ENCODE data around the gene SF3B4. TPM values are rescaled to one million over a fixed set of nuclear protein-coding genes. Genes with fewer than 3 reads are reported as not detected.
A peak's percentile ranks its signal among the peaks of the same experiment; 100 is the strongest.
"Not testable (repeated sequence)": the region's sequence is repeated elsewhere in the genome, so short reads cannot be mapped to it uniquely, and the experiment has no call there.

SF3B4 gene
- total and polyA plus RNA-seq, 5 donors: 17.8 to 30.8 (median 28.6) TPM

GRCh38 chr1:149957548-149957947, 29.9 kb upstream of the SF3B4 start:
- DNase-seq; H3K9me3 ChIP-seq (ENCODE audit: control insufficient read depth, low read length); H3K27me3 ChIP-seq (ENCODE audit: control insufficient read depth, insufficient read depth); H3K27ac ChIP-seq (ENCODE audit: low read length); ATAC-seq; H3K4me3 ChIP-seq (ENCODE audit: low read length); intact Hi-C loops (cut with DNase I); H3K4me1 ChIP-seq (ENCODE audit: control insufficient read depth, insufficient read depth, low read length): not testable (repeated sequence)
- over 99% methylated on average over 14 of the region's 14 CpGs for WGBS

GRCh38 chr1:149949911-149950310, 22.3 kb upstream of the SF3B4 start:
- no peak overlapping the region for H3K27ac ChIP-seq (ENCODE audit: low read length)
- peak in 1 of 2 donors; percentile 45 for ATAC-seq
- no peak overlapping the region for H3K4me3 ChIP-seq (ENCODE audit: low read length)
- no peaks in the 10 kb centered on the region for H3K27me3 ChIP-seq (ENCODE audit: control insufficient read depth, insufficient read depth)
- WGBS: 86% methylated on average over 6 of the region's 6 CpGs
- no peaks in the 10 kb centered on the region for H3K9me3 ChIP-seq (ENCODE audit: control insufficient read depth, low read length)
- no peak for DNase-seq
- H3K4me1 ChIP-seq (ENCODE audit: control insufficient read depth, insufficient read depth, low read length): no peaks in the 10 kb centered on the region
- intact Hi-C loops (cut with DNase I): no loop called here

GRCh38 chr1:149945206-149945605, 17.6 kb upstream of the SF3B4 start:
- intact Hi-C loops (cut with DNase I): no loop called here
- H3K4me3 ChIP-seq (ENCODE audit: low read length): no peak overlapping the region
- no peak overlapping the region for H3K27ac ChIP-seq (ENCODE audit: low read length)
- no peaks in the 10 kb centered on the region for H3K27me3 ChIP-seq (ENCODE audit: control insufficient read depth, insufficient read depth)
- ATAC-seq: no peak
- 90% methylated on average over 4 of the region's 4 CpGs for WGBS
- no peaks in the 10 kb centered on the region for H3K4me1 ChIP-seq (ENCODE audit: control insufficient read depth, insufficient read depth, low read length)
- no peak for DNase-seq
- H3K9me3 ChIP-seq (ENCODE audit: control insufficient read depth, low read length): no peaks in the 10 kb centered on the region

GRCh38 chr1:149942885-149943284, 15.3 kb upstream of the SF3B4 start:
- peaks cover 2% of the 10 kb centered on the region for H3K4me1 ChIP-seq (ENCODE audit: control insufficient read depth, insufficient read depth, low read length)
- DNase-seq (no peak), ATAC-seq (no peak)
- intact Hi-C loops (cut with DNase I): no loop called here
- no peak overlapping the region for H3K4me3 ChIP-seq (ENCODE audit: low read length)
- no peaks in the 10 kb centered on the region for H3K9me3 ChIP-seq (ENCODE audit: control insufficient read depth, low read length)
- WGBS: 37% methylated on average over 3 of the region's 3 CpGs
- no peak overlapping the region for H3K27ac ChIP-seq (ENCODE audit: low read length)
- H3K27me3 ChIP-seq (ENCODE audit: control insufficient read depth, insufficient read depth): no peaks in the 10 kb centered on the region

- Histone ChIP-seq H3K4me1 (ENCODE audit: control insufficient read depth, insufficient read depth, low read length) (peaks cover 6% of the 10 kb centered on the region), H3K27me3 (ENCODE audit: control insufficient read depth, insufficient read depth) (no peaks in the 10 kb centered on the region), H3K9me3 (ENCODE audit: control insufficient read depth, low read length) (no peaks in the 10 kb centered on the region), H3K27ac (ENCODE audit: low read length) (no peak overlapping the region), H3K4me3 (ENCODE audit: low read length) (no peak overlapping the region)
- DNase-seq (peak in 2 of 3 donors; percentile 34 to 60), ATAC-seq (peak; percentile 52 to 64)
- 20% methylated on average over 5 of the region's 5 CpGs for WGBS
- intact Hi-C loops (cut with DNase I): no loop called here
Observed at GRCh38 chr1:149942207-149942606, 14.6 kb upstream of the SF3B4 start.

- intact Hi-C loops (cut with DNase I): no loop called here
- H3K4me1 ChIP-seq (ENCODE audit: control insufficient read depth, insufficient read depth, low read length): peaks cover 8% of the 10 kb centered on the region
Observed at GRCh38 chr1:149940427-149940826, 12.8 kb upstream of the SF3B4 start.

GRCh38 chr1:149938668-149939003, 11.0 kb upstream of the SF3B4 start:
- Histone ChIP-seq H3K27ac (ENCODE audit: low read length) (peak overlapping the region; percentile 94), H3K4me3 (ENCODE audit: low read length) (peak overlapping the region; percentile 42)
- ATAC-seq (peak in 1 of 2 donors; percentile 2), DNase-seq (peak in 1 of 3 donors; percentile 50)
- H3K9me3 ChIP-seq (ENCODE audit: control insufficient read depth, low read length); intact Hi-C loops (cut with DNase I); H3K27me3 ChIP-seq (ENCODE audit: control insufficient read depth, insufficient read depth); H3K4me1 ChIP-seq (ENCODE audit: control insufficient read depth, insufficient read depth, low read length): not testable (repeated sequence)
- 50% methylated on average over 13 of the region's 13 CpGs for WGBS

More at GRCh38 chr1:149940427-149940826, 12.8 kb upstream of the SF3B4 start:
- H3K9me3 ChIP-seq (ENCODE audit: control insufficient read depth, low read length): no peaks in the 10 kb centered on the region
- 86% methylated on average over 3 of the region's 3 CpGs for WGBS
- DNase-seq (no peak), ATAC-seq (no peak)
- no peak overlapping the region for H3K27ac ChIP-seq (ENCODE audit: low read length)
- H3K4me3 ChIP-seq (ENCODE audit: low read length): no peak overlapping the region
- H3K27me3 ChIP-seq (ENCODE audit: control insufficient read depth, insufficient read depth): no peaks in the 10 kb centered on the region

- H3K9me3 ChIP-seq (ENCODE audit: control insufficient read depth, low read length): no peaks in the 10 kb centered on the region
- DNase-seq (no peak), ATAC-seq (peak; percentile 9 to 60)
- H3K4me3 ChIP-seq (ENCODE audit: low read length): no peak overlapping the region
- intact Hi-C loops (cut with DNase I): no loop called here
- H3K27me3 ChIP-seq (ENCODE audit: control insufficient read depth, insufficient read depth): no peaks in the 10 kb centered on the region
- H3K4me1 ChIP-seq (ENCODE audit: control insufficient read depth, insufficient read depth, low read length): peaks cover 8% of the 10 kb centered on the region
- H3K27ac ChIP-seq (ENCODE audit: low read length): no peak overlapping the region
Observed at GRCh38 chr1:149937759-149938158, 10.2 kb upstream of the SF3B4 start.

GRCh38 chr1:149936992-149937705, 9.5 kb upstream of the SF3B4 start:
- Histone ChIP-seq H3K4me3 (ENCODE audit: low read length) (peak overlapping the region; percentile 44), H3K4me1 (ENCODE audit: control insufficient read depth, insufficient read depth, low read length) (peaks cover 8% of the 10 kb centered on the region), H3K27me3 (ENCODE audit: control insufficient read depth, insufficient read depth) (no peaks in the 10 kb centered on the region), H3K9me3 (ENCODE audit: control insufficient read depth, low read length) (no peaks in the 10 kb centered on the region), H3K27ac (ENCODE audit: low read length) (no peak overlapping the region)
- intact Hi-C loops (cut with DNase I): no loop called here
- DNase-seq (no peak), ATAC-seq (peak in 1 of 2 donors; percentile 1)
- 24% methylated on average over 8 of the region's 8 CpGs for WGBS

- 18% methylated on average over 18 of the region's 18 CpGs for WGBS
Observed at GRCh38 chr1:149936170-149936991, 8.8 kb upstream of the SF3B4 start, which contains the start of gene MTMR11. MTMR11 (minus strand) TSS chr1:149936879; CDS start chr1:149936647, 232 bp downstream.

GRCh38 chr1:149934356-149934755, 6.8 kb upstream of the SF3B4 start:
- Histone ChIP-seq H3K4me1 (ENCODE audit: control insufficient read depth, insufficient read depth, low read length) (peaks cover 8% of the 10 kb centered on the region), H3K27ac (ENCODE audit: low read length) (no peak overlapping the region), H3K9me3 (ENCODE audit: control insufficient read depth, low read length) (no peaks in the 10 kb centered on the region), H3K4me3 (ENCODE audit: low read length) (no peak overlapping the region), H3K27me3 (ENCODE audit: control insufficient read depth, insufficient read depth) (no peaks in the 10 kb centered on the region)
- DNase-seq (no peak), ATAC-seq (no peak)
- intact Hi-C loops (cut with DNase I): no loop called here
- WGBS: 68% methylated on average over 2 of the region's 2 CpGs

More at GRCh38 chr1:149936170-149936991, 8.8 kb upstream of the SF3B4 start, which contains the start of gene MTMR11:
- Histone ChIP-seq H3K27ac (ENCODE audit: low read length) (no peak within 1 kb of the TSS), H3K9me3 (ENCODE audit: control insufficient read depth, low read length) (no peaks in the 10 kb centered on the region), H3K27me3 (ENCODE audit: control insufficient read depth, insufficient read depth) (no peaks in the 10 kb centered on the region), H3K4me1 (ENCODE audit: control insufficient read depth, insufficient read depth, low read length) (peaks cover 8% of the 10 kb centered on the region), H3K4me3 (ENCODE audit: low read length) (peak within 1 kb of the TSS; percentile 44)
- intact Hi-C loops (cut with DNase I): no loop called here
- peak; percentile 50 to 61 for ATAC-seq
- DNase-seq: peak in 1 of 3 donors; percentile 54
